K562 (cell line): Measurements from ENCODE around the gene DIP2C. TPM values are rescaled to one million over a fixed set of nuclear protein-coding genes. Genes with fewer than 3 reads are reported as not detected.

ENCODE experiments used
- ATAC-seq: fragments of 200-7000 bp; cut with Tn5 transposase; 3 replicates; pipeline ENCODE4 v1.9.1; 2020; ENCODE audit warnings: moderate library complexity
- BruUV-seq: library from RNA; stranded (reverse); fragments of 400-500 nt; replicated peaks from 2 replicates; lab custom pipeline; 2021; lab: Mats Ljungman, UMichigan
- CTCF ChIA-PET: fragments of 300-600 bp; formaldehyde crosslinking; extraction: SDS; loops from one replicate; lab custom pipeline; 2021; ENCODE audit warnings: low intra/inter-chr PET ratio; lab: Yijun Ruan, JAX
- POLR2A ChIA-PET: fragments of 300-600, 350-650 bp; sonication (Branson Sonifier 250); formaldehyde crosslinking; extraction: SDS; loops from one replicate; lab custom pipeline; 2021; ENCODE audit warnings: antibody characterized with exemption, inconsistent platforms; lab: Yijun Ruan, JAX
- DNase-seq, 4 experiments: peaks; one replicate each; pipeline versions ENCODE4 v3.0.0 to v3.0.0-alpha.2; 2011 to 2018; ENCODE audit warnings: low spot score in 3 of 4, mixed read lengths in 3 of 4; ENCODE audit errors: extremely low read depth in 1 of 4
- FAIRE-seq: peaks from 2 replicates; lab custom pipeline; 2011; peaks lifted over from hg19 to GRCh38; lab: Jason Lieb, UNC
- H2AFZ ChIP-seq: 2 replicates; pipeline ENCODE4 v1.6.0; 2011; ENCODE audit warnings: low read depth, low read length, control low read depth, inconsistent platforms
- H3K27ac ChIP-seq: fragments of 200-600 bp; 3 replicates; pipeline ENCODE4 v1.8.0; 2011; ENCODE audit warnings: low read depth, mild to moderate bottlenecking, control low read depth, inconsistent platforms, low read length, moderate library complexity, mixed read lengths; ENCODE audit errors: extremely low read depth
- H3K27me3 ChIP-seq, 2 experiments: fragments of 300-600 bp in 1 of 2; 2 replicates in 1 of 2; 3 replicates in 1 of 2; pipeline versions ENCODE4 v1.6.0 to v1.8.0; 2011; ENCODE audit warnings: inconsistent platforms in 2 of 2, low read length in 2 of 2, mild to moderate bottlenecking in 1 of 2, mixed read lengths in 1 of 2, moderate library complexity in 1 of 2; ENCODE audit not compliant: control insufficient read depth in 2 of 2, insufficient read depth in 2 of 2
- H3K36me3 ChIP-seq: fragments of 300-600 bp; 3 replicates; pipeline ENCODE4 v1.8.0; 2011; ENCODE audit warnings: mild to moderate bottlenecking, low read length, inconsistent platforms; ENCODE audit not compliant: control insufficient read depth, insufficient read depth
- H3K4me1 ChIP-seq, 2 experiments: fragments of 200-600 bp in 1 of 2; replicated peaks in 1 of 2; 2 replicates in 1 of 2; 3 replicates in 1 of 2; pipeline versions ENCODE4 v1.5.1 to v1.8.0; 2011; ENCODE audit warnings: inconsistent platforms in 2 of 2, low read length in 2 of 2, mild to moderate bottlenecking in 1 of 2, mixed read lengths in 1 of 2, moderate library complexity in 1 of 2; ENCODE audit not compliant: control insufficient read depth in 2 of 2, insufficient read depth in 2 of 2
- H3K4me2 ChIP-seq: 2 replicates; pipeline ENCODE4 v1.6.1; 2011; ENCODE audit warnings: low read length, control low read depth, inconsistent platforms, mixed read lengths; ENCODE audit not compliant: insufficient read depth
- H3K4me3 ChIP-seq: fragments of 200-600 bp; sonication (generic), shearing (Covaris generic); 2 replicates; pipeline ENCODE4 v1.5.1; 2016; ENCODE audit warnings: control low read depth, inconsistent platforms
- H3K79me2 ChIP-seq: fragments of 200-600 bp; 3 replicates; pipeline ENCODE4 v1.8.0; 2011; ENCODE audit warnings: low read length, inconsistent platforms; ENCODE audit not compliant: control insufficient read depth, insufficient read depth
- H3K9ac ChIP-seq, 2 experiments: 2 replicates each; pipeline versions ENCODE4 v1.6.0 to v1.6.1; 2011; ENCODE audit warnings: low read depth in 2 of 2, low read length in 2 of 2, control low read depth in 1 of 2, inconsistent platforms in 1 of 2, mild to moderate bottlenecking in 1 of 2, mixed read lengths in 1 of 2; ENCODE audit not compliant: insufficient read depth in 1 of 2
- H3K9me1 ChIP-seq: one replicate; pipeline ENCODE4 v1.6.0; 2011; ENCODE audit warnings: inconsistent platforms, mild to moderate bottlenecking, low read length, moderate library complexity; ENCODE audit not compliant: control insufficient read depth, insufficient read depth
- H3K9me3 ChIP-seq: replicated peaks from 2 replicates; pipeline ENCODE4 v1.5.1; 2011; ENCODE audit warnings: low read depth, low read length, inconsistent platforms; ENCODE audit not compliant: control insufficient read depth, insufficient read depth
- H4K20me1 ChIP-seq: replicated peaks from 2 replicates; pipeline ENCODE4 v1.6.1; 2011; ENCODE audit warnings: low read length, inconsistent platforms, mixed read lengths; ENCODE audit not compliant: control insufficient read depth, insufficient read depth
- CBX5 ChIP-seq: IDR thresholded peaks from 2 replicates; pipeline ENCODE4 v1.6.1; 2014; ENCODE audit warnings: low read depth, borderline replicate concordance
- CBX8 ChIP-seq: fragments of 200-600 bp; sonication (generic); IDR thresholded peaks from 2 replicates; pipeline ENCODE4 v1.6.1; 2012; ENCODE audit warnings: borderline replicate concordance, mixed run types, low read depth, mild to moderate bottlenecking, moderate library complexity, mixed read lengths, low read length, control low read depth, inconsistent platforms; ENCODE audit not compliant: poor library complexity, severe bottlenecking; ENCODE audit errors: extremely low read depth
- HDAC2 ChIP-seq: fragments of 450-650 bp; IDR thresholded peaks from 2 replicates; pipeline ENCODE4 v1.6.1; 2016; ENCODE audit warnings: mild to moderate bottlenecking
- PCBP2 ChIP-seq: fragments of 200-400 bp; formaldehyde crosslinking; IDR thresholded peaks from 2 replicates; pipeline ENCODE4 v1.6.1; 2018; ENCODE audit warnings: low read length, low read depth, mild to moderate bottlenecking, moderate library complexity; ENCODE audit not compliant: poor library complexity, severe bottlenecking
- RHOXF2B ChIP-seq: fragments of 250-450 bp; sonication (Bioruptor Pico); conservative IDR thresholded peaks from 2 replicates; pipeline ENCODE4 v1.5.1; 2021
- SMAD2 ChIP-seq: fragments of 150-350 bp; IDR thresholded peaks from 2 replicates; pipeline ENCODE4 v1.6.1; 2014; ENCODE audit warnings: low read depth, mild to moderate bottlenecking, low read length
- SP1 ChIP-seq: sonication (generic); formaldehyde crosslinking; IDR thresholded peaks from 2 replicates; pipeline ENCODE4 v1.8.1; 2022; ENCODE audit warnings: mild to moderate bottlenecking, missing genetic modification reagents
- ZBTB2 ChIP-seq: fragments of 450-650 bp; IDR thresholded peaks from 2 replicates; pipeline ENCODE4 v1.6.1; 2016; ENCODE audit warnings: antibody characterized with exemption
- ZBTB49 ChIP-seq: sonication (generic); formaldehyde crosslinking; IDR thresholded peaks from 2 replicates; pipeline ENCODE4 v1.8.0; 2022; ENCODE audit warnings: missing genetic modification reagents, mild to moderate bottlenecking, borderline replicate concordance
- ZNF77 ChIP-seq: fragments of 250-450 bp; sonication (Bioruptor Pico); IDR thresholded peaks from 2 replicates; pipeline ENCODE4 v1.5.0; 2020
- WGBS: fragments of 100-300 bp; shearing (Covaris generic); methylation state at CpG from one replicate; pipeline ENCODE4 v1.1.6; 2016; ENCODE audit warnings: low coverage, mixed read lengths; ENCODE audit not compliant: insufficient coverage; ENCODE audit errors: missing lambda C conversion rate; 5-methylcytosine and 5-hydroxymethylcytosine counted together
- in situ Hi-C: fragments of 300-500 bp; cut with MboI; formaldehyde crosslinking; loops from 4 replicates; pipeline ENCODE4 v1.15.0; 2018; ENCODE audit warnings: inconsistent platforms, mixed read lengths
- intact Hi-C: fragments of 100-400 bp; cut with micrococcal nuclease; formaldehyde crosslinking; loops from 2 replicates; pipeline ENCODE4 v1.14.2; 2022
- polyA plus RNA-seq, 8 experiments: library from polyadenylated mRNA; depleted of rRNA in 4 of 8; stranded (reverse) in 5 of 8; unstranded in 3 of 8; fragments of >200 nt; fragmentation: Nextera tagmentation in 2 of 8; fragmentation: Illumina TruSeq in 1 of 8; extraction: Ambion mirVana in 2 of 8; extraction: Trizol in 1 of 8; gene quantifications; 2 replicates each; pipeline versions ENCODE4 v1.2.1 to v1.2.3, GENCODE V29; 2011 to 2014; ENCODE audit warnings: inconsistent platforms in 1 of 8, missing spikeins in 1 of 8
- total RNA-seq, 7 experiments: library from RNA; depleted of rRNA in 6 of 7; stranded (reverse); fragments of >200 nt in 6 of 7; fragmentation: Illumina TruSeq in 2 of 7; extraction: Trizol in 2 of 7; gene quantifications; 2 replicates each; pipeline versions ENCODE4 v1.2.1 to v1.2.3, GENCODE V29; 2011 to 2021; ENCODE audit warnings: low replicate concordance in 1 of 7
- TF ChIP-seq, protein P1 (sequence below): fragments of 450-650 bp; formaldehyde crosslinking; IDR thresholded peaks from 2 replicates; pipeline ENCODE4 v1.4.0; 2020; ENCODE audit warnings: mild to moderate bottlenecking

The DIP2C gene
- total and polyA plus RNA-seq, 9 of the 15 experiments (the other 6 are each of a cell fraction or from before 2014, with no cell fraction given): 0.01 TPM; not detected in 8

DNA sequence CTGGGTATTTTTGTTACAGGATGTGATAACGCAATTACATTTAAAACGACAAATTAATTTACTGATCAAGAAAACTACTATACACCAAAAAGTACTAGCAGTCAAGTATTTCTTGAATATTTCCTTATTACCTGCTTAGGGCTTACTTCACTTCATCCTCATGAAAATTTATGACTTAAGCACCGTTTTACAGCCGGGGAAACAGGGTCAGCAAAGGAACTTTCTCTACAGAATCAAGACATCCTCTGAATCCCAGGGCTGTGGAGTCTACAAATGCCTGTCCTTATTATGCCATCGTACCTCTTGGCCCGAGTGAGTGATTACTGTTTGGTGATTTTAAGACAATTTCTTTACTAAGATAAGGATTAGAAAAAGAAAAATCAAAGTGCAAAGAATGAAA, 305.9 kb downstream of the DIP2C start:
- H4K20me1 ChIP-seq: no peaks in the 10 kb centered on the region; the same call in 1 of the 2 replicates
- intact Hi-C loops (no loop called here), in situ Hi-C loops (no loop called here)
- H2AFZ ChIP-seq: no peak overlapping the region
- no peaks in the 10 kb centered on the region for H3K4me1 ChIP-seq
- DNase-seq: no peak
- no peaks in the 10 kb centered on the region for H3K9me1 ChIP-seq
- peak; percentile 56 for TF ChIP-seq CBX8
- no peak for TF ChIP-seq RHOXF2B (CRISPR knock-in tag)
- H3K36me3 ChIP-seq: no peaks in the 10 kb centered on the region
- ChIA-PET CTCF (no interaction called here), POLR2A (no interaction called here)
- H3K27me3 ChIP-seq: peaks cover 44 to 54% of the 10 kb centered on the region in 2 experiments
- no peak for ATAC-seq
- no peaks in the 10 kb centered on the region for H3K79me2 ChIP-seq
- 1% methylated on average over 6 of the region's 6 CpGs for WGBS
- H3K9ac ChIP-seq: no peak overlapping the region
- no peak overlapping the region for H3K4me2 ChIP-seq
- BruUV-seq: no TSS peak
- no peak for FAIRE-seq
- no peak overlapping the region for H3K27ac ChIP-seq
- no peaks in the 10 kb centered on the region; the same call in 1 of the 2 replicates for H3K9me3 ChIP-seq
- H3K4me3 ChIP-seq: no peak overlapping the region

DNA sequence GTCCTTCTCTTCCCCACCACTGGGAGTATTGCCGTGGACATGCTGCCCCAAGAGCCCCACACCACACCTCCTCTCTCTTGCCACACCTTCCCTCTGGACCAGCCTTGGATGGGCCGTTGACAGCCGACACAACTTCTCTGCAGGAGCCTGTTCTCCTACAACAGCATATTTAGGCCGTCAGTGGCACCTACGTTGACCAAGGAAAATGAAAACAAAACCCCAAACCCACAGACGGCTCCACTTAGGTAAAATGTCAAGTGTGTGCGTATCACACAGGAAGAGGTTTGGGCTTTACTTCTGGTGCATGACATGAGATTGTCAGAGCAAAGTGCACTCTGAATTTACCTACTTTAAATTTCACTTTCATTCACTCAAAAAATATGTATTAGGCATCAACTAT, 307.7 kb downstream of the DIP2C start:
- Histone ChIP-seq H2AFZ (no peak overlapping the region), H3K9ac (no peak overlapping the region), H3K4me3 (no peak overlapping the region), H3K4me2 (no peak overlapping the region), H3K4me1 (no peaks in the 10 kb centered on the region), H3K36me3 (no peaks in the 10 kb centered on the region), H3K79me2 (no peaks in the 10 kb centered on the region), H3K27me3 (peaks cover 48 to 57% of the 10 kb centered on the region in 2 experiments), H3K9me1 (no peaks in the 10 kb centered on the region), H4K20me1 (no peaks in the 10 kb centered on the region; the same call in 1 of the 2 replicates), H3K27ac (no peak overlapping the region), H3K9me3 (no peaks in the 10 kb centered on the region; the same call in 1 of the 2 replicates)
- FAIRE-seq (no peak), ATAC-seq (no peak), DNase-seq (no peak)
- POLR2A ChIA-PET: no interaction called here
- CTCF ChIA-PET: no interaction called here
- in situ Hi-C loops: no loop called here
- WGBS: 0% methylated on average over 7 of the region's 7 CpGs
- intact Hi-C loops: no loop called here
- BruUV-seq: no TSS peak
- no peak for TF ChIP-seq HDAC2
- no peak for TF ChIP-seq ZBTB2
- no peak for TF ChIP-seq ZBTB49
- TF ChIP-seq ZNF77 (CRISPR knock-in tag): no peak
- TF ChIP-seq SP1 (CRISPR knock-in tag): no peak
- TF ChIP-seq SMAD2: no peak
- TF ChIP-seq CBX5: no peak
- no peak for TF ChIP-seq PCBP2
- TF ChIP-seq, protein P1, sequence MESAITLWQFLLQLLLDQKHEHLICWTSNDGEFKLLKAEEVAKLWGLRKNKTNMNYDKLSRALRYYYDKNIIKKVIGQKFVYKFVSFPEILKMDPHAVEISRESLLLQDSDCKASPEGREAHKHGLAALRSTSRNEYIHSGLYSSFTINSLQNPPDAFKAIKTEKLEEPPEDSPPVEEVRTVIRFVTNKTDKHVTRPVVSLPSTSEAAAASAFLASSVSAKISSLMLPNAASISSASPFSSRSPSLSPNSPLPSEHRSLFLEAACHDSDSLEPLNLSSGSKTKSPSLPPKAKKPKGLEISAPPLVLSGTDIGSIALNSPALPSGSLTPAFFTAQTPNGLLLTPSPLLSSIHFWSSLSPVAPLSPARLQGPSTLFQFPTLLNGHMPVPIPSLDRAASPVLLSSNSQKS (CRISPR knock-in tag): no peak
